ENCODE results near the gene CCDC195.

The CCDC195 gene

DNA sequence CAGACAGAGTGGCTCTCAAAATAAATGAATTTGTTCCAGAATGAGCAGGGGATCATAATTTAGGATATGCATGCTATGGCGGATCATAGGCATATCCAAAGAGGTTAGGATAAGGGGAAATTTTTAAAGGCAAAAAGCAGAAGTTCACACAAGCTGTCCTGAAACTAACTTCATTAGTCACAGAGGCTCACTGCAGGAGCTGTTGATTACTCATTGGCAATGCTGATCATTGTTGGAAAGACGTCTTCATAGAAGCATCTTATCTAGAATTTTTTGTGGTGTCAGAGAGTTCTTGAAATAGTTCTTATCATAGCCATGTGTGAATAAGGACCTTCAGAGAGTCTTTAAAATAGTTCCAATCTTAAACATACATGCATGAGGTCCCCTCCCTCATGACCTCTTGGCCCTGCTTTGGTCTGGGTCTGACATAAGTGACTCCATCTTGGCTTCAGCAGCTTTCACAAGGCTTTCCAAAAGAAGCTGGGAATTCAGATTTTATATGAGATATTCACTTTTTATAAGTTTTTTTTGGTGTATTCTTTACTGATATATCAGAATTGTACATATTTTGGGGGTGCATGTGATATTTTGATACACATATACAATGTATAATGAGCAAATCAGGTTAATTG is 7.5 kb upstream of the CCDC195 start:
- no peaks in the 10 kb centered on the region for H3K27me3 ChIP-seq (ENCODE audit: low read length)
- no peaks in the 10 kb centered on the region for H4K20me1 ChIP-seq (ENCODE audit: low read depth, low read length)
- peaks cover 5% of the 10 kb centered on the region; the same call in 1 of the 2 replicates for H3K9me3 ChIP-seq (ENCODE audit: insufficient read depth, low read length)
- H3K9ac ChIP-seq (ENCODE audit: low read length) = no peak overlapping the region
- H3K4me2 ChIP-seq (ENCODE audit: low read depth, low read length, poor library complexity, severe bottlenecking) = no peak overlapping the region
- no peaks in the 10 kb centered on the region for H3K79me2 ChIP-seq (ENCODE audit: insufficient read depth, low read length)
- no peaks in the 10 kb centered on the region for H3F3A ChIP-seq (ENCODE audit: insufficient read depth)
- H3K4me3 ChIP-seq (ENCODE audit: insufficient read depth, low read length, poor library complexity, severe bottlenecking) = no peak overlapping the region
- H2AFZ ChIP-seq (ENCODE audit: low read depth, low read length, severe bottlenecking) = no peak overlapping the region
- no peaks in the 10 kb centered on the region for H3K9me2 ChIP-seq (replicated peaks; ENCODE audit: insufficient read depth, low read length)
- no peak for TF ChIP-seq EZH2phosphoT487 (conservative IDR thresholded peaks at IDR 0.05; ENCODE audit: low read length)
- TF ChIP-seq CTCF (IDR thresholded peaks at IDR 0.05; ENCODE audit: insufficient read depth, low read length, poor library complexity, severe bottlenecking) = no peak
- 0 out of 2 replicates have a peak, but pooled peaks cover 3% of the 10 kb centered on the region for H3K36me3 ChIP-seq (ENCODE audit: low read length)
- H3K27ac ChIP-seq (ENCODE audit: low read depth, low read length) = no peak overlapping the region

- no peak overlapping the region for H3K27ac ChIP-seq (ENCODE audit: low read depth, low read length)
These were observed 6.6 kb upstream of the CCDC195 start for GRCh38 chr2:224722770-224723169.

DNA sequence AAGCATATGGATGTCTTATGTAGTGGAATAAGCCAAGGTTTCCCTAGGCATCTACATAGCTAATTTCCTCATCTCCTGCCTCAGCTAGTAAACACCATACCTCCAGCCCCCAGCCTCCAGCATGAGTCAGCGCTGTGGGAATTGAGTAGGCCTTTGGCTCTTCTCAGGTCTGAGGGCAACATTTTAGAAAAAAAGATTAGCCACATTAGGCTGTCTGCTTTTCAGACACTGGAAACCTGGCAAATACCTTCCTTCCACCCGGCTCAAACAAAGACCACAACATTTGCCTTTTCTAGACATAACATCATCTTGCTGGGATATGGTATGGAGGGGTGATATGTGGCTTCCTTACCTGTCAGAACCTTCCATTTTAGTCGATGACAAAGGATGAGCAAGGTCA is 6.1 kb upstream of the CCDC195 start:
- H3K4me2 ChIP-seq (ENCODE audit: low read depth, low read length, poor library complexity, severe bottlenecking) = no peak overlapping the region
- TF ChIP-seq CTCF (IDR thresholded peaks at IDR 0.05; ENCODE audit: insufficient read depth, low read length, poor library complexity, severe bottlenecking) (no peak), EZH2phosphoT487 (conservative IDR thresholded peaks at IDR 0.05; ENCODE audit: low read length) (no peak)
- no peak overlapping the region for H3K27ac ChIP-seq (ENCODE audit: low read depth, low read length)
- H2AFZ ChIP-seq (ENCODE audit: low read depth, low read length, severe bottlenecking) = no peak overlapping the region
- H3K9me2 ChIP-seq (replicated peaks; ENCODE audit: insufficient read depth, low read length) = no peaks in the 10 kb centered on the region
- no peaks in the 10 kb centered on the region for H3F3A ChIP-seq (ENCODE audit: insufficient read depth)
- peaks cover 5% of the 10 kb centered on the region; the same call in 1 of the 2 replicates for H3K9me3 ChIP-seq (ENCODE audit: insufficient read depth, low read length)
- no peaks in the 10 kb centered on the region for H3K36me3 ChIP-seq (ENCODE audit: low read length)
- H3K27me3 ChIP-seq (ENCODE audit: low read length) = no peaks in the 10 kb centered on the region
- no peaks in the 10 kb centered on the region for H3K79me2 ChIP-seq (ENCODE audit: insufficient read depth, low read length)
- H3K9ac ChIP-seq (ENCODE audit: low read length) = no peak overlapping the region
- H3K4me3 ChIP-seq (ENCODE audit: insufficient read depth, low read length, poor library complexity, severe bottlenecking) = no peak overlapping the region
- no peaks in the 10 kb centered on the region for H4K20me1 ChIP-seq (ENCODE audit: low read depth, low read length)

More at GRCh38 chr2:224722770-224723169, 6.6 kb upstream of the CCDC195 start:
- Histone ChIP-seq H3K9ac (ENCODE audit: low read length) (no peak overlapping the region), H3K4me2 (ENCODE audit: low read depth, low read length, poor library complexity, severe bottlenecking) (no peak overlapping the region), H3K9me3 (ENCODE audit: insufficient read depth, low read length) (peaks cover 5% of the 10 kb centered on the region; the same call in 1 of the 2 replicates), H2AFZ (ENCODE audit: low read depth, low read length, severe bottlenecking) (no peak overlapping the region), H3K79me2 (ENCODE audit: insufficient read depth, low read length) (no peaks in the 10 kb centered on the region), H3F3A (ENCODE audit: insufficient read depth) (no peaks in the 10 kb centered on the region), H3K36me3 (ENCODE audit: low read length) (no peaks in the 10 kb centered on the region), H3K27me3 (ENCODE audit: low read length) (no peaks in the 10 kb centered on the region), H3K9me2 (replicated peaks; ENCODE audit: insufficient read depth, low read length) (no peaks in the 10 kb centered on the region), H3K4me3 (ENCODE audit: insufficient read depth, low read length, poor library complexity, severe bottlenecking) (no peak overlapping the region), H4K20me1 (ENCODE audit: low read depth, low read length) (no peaks in the 10 kb centered on the region)
- TF ChIP-seq CTCF (IDR thresholded peaks at IDR 0.05; ENCODE audit: insufficient read depth, low read length, poor library complexity, severe bottlenecking) (no peak), EZH2phosphoT487 (conservative IDR thresholded peaks at IDR 0.05; ENCODE audit: low read length) (no peak)
